Esophagus squamous epithelium (tissue), 5 donors: ENCODE data around the gene F2RL3. TPM values are rescaled to one million over a fixed set of nuclear protein-coding genes. Genes with fewer than 3 reads are reported as not detected.
"Not testable (repeated sequence)": the region's sequence is repeated elsewhere in the genome, so short reads cannot be mapped to it uniquely, and the experiment has no call there.

Experiments
- DNase-seq: peaks from one replicate; lab custom pipeline; 2025; lab: John Stamatoyannopoulos, UW
- H3K27ac ChIP-seq, 4 donors: fragments of 200-600 bp; sonication (generic); one replicate each; pipeline ENCODE4 v1.5.1; 2016 to 2019; ENCODE audit warnings: mild to moderate bottlenecking in 1 of 4
- H3K27me3 ChIP-seq, 4 donors: fragments of 200-600 bp; sonication (generic); 1 replicate in 3 of 4; 2 replicates in 1 of 4; pipeline versions ENCODE4 v1.5.1 to v1.6.0; 2017 to 2021; ENCODE audit warnings: antibody characterized with exemption in 1 of 4
- H3K36me3 ChIP-seq, 3 donors: fragments of 200-600 bp; sonication (generic); one replicate each; pipeline ENCODE4 v1.5.1; 2016 to 2019
- H3K4me1 ChIP-seq, 3 donors: fragments of 200-600 bp; sonication (generic); one replicate each; pipeline ENCODE4 v1.5.1; 2017 to 2019
- H3K4me3 ChIP-seq, 4 donors: fragments of 200-600 bp; sonication (generic); 1 replicate in 3 of 4; 2 replicates in 1 of 4; pipeline ENCODE4 v1.5.1; 2016 to 2019; ENCODE audit warnings: mild to moderate bottlenecking in 2 of 4, moderate library complexity in 1 of 4
- H3K9me3 ChIP-seq, 3 donors: fragments of 200-600 bp; sonication (generic); one replicate each; pipeline ENCODE4 v1.5.1; 2016 to 2019
- CTCF ChIP-seq, 6 experiments: fragments of 450-650 bp in 4 of 6; fragments of 200-600 bp in 2 of 6; sonication (generic) in 2 of 6; IDR thresholded peaks; one replicate each; pipeline ENCODE4 v1.5.1; 2016 to 2019; ENCODE audit warnings: antibody characterized with exemption in 6 of 6, mild to moderate bottlenecking in 4 of 6, moderate library complexity in 4 of 6
- POLR2A ChIP-seq, 4 donors: fragments of 450-650 bp; IDR thresholded peaks; one replicate each; pipeline ENCODE4 v1.6.1; 2017; ENCODE audit warnings: antibody characterized with exemption in 4 of 4, mild to moderate bottlenecking in 4 of 4, moderate library complexity in 3 of 4
- WGBS, 2 donors: methylation state at CpG; one replicate each; pipeline ENCODE4 v1.1.5; 2018; 5-methylcytosine and 5-hydroxymethylcytosine counted together
- intact Hi-C: fragments of 100-400 bp; cut with DNase I; formaldehyde crosslinking; loops from one replicate; pipeline ENCODE4 v1.15.0; 2022
- total RNA-seq, 4 donors: library from RNA; depleted of rRNA; stranded (reverse); fragments of >200 nt; gene quantifications; one replicate each; pipeline ENCODE4 v1.1.0, GENCODE V29; 2016
- donor health status: DM: yes; HTN: yes; CAD: no.

Gene F2RL3
- total RNA-seq, 4 donors from 2014 or later, result 0.27 to 1.1 (median 0.81) TPM

DNA sequence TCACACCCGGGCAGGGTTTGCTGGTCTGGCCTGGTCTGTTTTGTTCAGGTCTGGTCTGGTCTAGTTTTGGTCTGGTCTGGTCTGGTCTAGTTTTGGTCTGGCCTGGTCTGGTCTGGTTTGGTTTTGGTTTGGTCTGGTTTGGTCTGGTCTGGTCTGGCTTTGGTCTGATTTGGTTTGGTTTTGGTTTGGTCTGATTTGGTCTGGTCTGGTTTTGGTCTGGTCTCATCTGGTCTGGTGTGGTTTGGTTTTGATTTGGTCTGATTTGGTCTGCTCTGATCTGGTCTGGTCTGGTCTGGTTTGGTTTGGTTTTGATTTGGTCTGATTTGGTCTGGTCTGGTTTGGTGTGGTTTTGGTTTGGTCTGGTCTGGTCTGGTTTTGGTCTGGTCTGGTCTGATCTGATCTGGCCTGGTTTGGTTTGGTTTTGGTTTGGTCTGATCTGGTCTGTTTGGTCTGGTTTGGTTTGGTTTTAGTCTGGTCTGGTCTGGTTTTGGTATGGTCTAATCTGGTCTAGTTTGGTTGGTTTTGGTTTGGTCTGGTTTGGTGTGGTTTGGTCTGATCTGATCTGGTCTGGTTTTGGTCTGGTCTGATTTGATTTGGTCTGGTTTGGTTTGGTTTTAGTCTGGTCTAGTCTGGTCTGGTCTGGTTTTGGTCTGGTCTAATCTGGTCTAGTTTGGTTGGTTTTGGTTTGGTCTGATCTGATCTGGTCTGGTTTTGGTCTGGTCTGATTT, 14.4 kb upstream of the F2RL3 start:
- DNase-seq, result no peak
- Histone ChIP-seq H3K9me3 (no peaks in the 10 kb centered on the region), H3K27me3 (no peaks in the 10 kb centered on the region), H3K4me3 (no peak overlapping the region), H3K36me3 (peaks cover 50 to 83% (median 54%) of the 10 kb centered on the region in 3 donors), H3K27ac (no peak overlapping the region), H3K4me1 (peaks cover 0 to 12% (median 0%) of the 10 kb centered on the region in 3 donors)
- 36 to 73% methylated on average over 1 of the region's 1 CpG for WGBS, 2 donors
- intact Hi-C loops, result no loop called here
- TF ChIP-seq CTCF (IDR thresholded peaks at IDR 0.05) (no peak), POLR2A (IDR thresholded peaks at IDR 0.05) (no peak)

DNA sequence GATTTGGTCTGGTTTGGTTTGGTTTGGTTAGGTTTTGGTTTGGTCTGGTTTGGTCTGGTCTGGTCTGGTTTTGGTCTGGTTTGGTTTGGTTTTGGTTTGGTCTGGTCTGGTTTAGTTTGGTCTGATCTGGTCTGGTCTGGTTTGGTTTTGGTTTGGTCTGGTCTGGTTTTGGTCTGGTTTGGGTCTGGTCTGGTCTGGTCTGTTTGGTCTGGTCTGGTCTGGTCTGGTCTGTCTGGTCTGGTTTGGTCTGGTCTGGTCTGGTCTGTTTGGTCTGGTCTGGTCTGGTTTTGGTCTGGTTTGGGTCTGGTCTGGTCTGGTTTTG, 13.9 kb upstream of the F2RL3 start:
- intact Hi-C loops, H3K9me3 ChIP-seq, H3K27ac ChIP-seq, H3K4me3 ChIP-seq, H3K27me3 ChIP-seq, DNase-seq: not testable (repeated sequence)
- H3K36me3 ChIP-seq, result peaks cover 46 to 83% (median 55%) of the 10 kb centered on the region in 3 donors
- H3K4me1 ChIP-seq, result peaks cover 0 to 12% (median 0%) of the 10 kb centered on the region in 3 donors

GRCh38 chr19:16875584-16876555, 12.9 kb upstream of the F2RL3 start:
- 87 to 94% methylated on average over 3 to 11 of the region's 39 CpGs for WGBS, 2 donors
- Histone ChIP-seq H3K4me1 (peaks cover 0 to 12% (median 0%) of the 10 kb centered on the region in 3 donors), H3K36me3 (peaks cover 44 to 81% (median 48%) of the 10 kb centered on the region in 3 donors), H3K4me3 (no peak overlapping the region), H3K27ac (peak overlapping the region in 1 of 4 donors; percentile 28), H3K9me3 (peaks cover 0 to 2% (median 2%) of the 10 kb centered on the region in 3 donors), H3K27me3 (no peaks in the 10 kb centered on the region)
- TF ChIP-seq POLR2A (IDR thresholded peaks at IDR 0.05) (no peak), CTCF (IDR thresholded peaks at IDR 0.05) (no peak)
- no peak for DNase-seq
- intact Hi-C loops, result no loop called here

GRCh38 chr19:16876904-16877361, 11.9 kb upstream of the F2RL3 start:
- Histone ChIP-seq H3K27me3 (no peaks in the 10 kb centered on the region), H3K4me3 (no peak overlapping the region), H3K9me3 (peaks cover 0 to 13% (median 12%) of the 10 kb centered on the region in 3 donors), H3K36me3 (peaks cover 34 to 71% (median 43%) of the 10 kb centered on the region in 3 donors), H3K27ac (peak overlapping the region in 1 of 4 donors; percentile 28), H3K4me1 (peaks cover 0 to 12% (median 0%) of the 10 kb centered on the region in 3 donors)
- DNase-seq, result no peak
- TF ChIP-seq POLR2A (IDR thresholded peaks at IDR 0.05) (no peak), CTCF (IDR thresholded peaks at IDR 0.05) (no peak)
- intact Hi-C loops, result no loop called here
- 66 to 79% methylated on average over 2 to 3 of the region's 12 CpGs for WGBS, 2 donors

DNA sequence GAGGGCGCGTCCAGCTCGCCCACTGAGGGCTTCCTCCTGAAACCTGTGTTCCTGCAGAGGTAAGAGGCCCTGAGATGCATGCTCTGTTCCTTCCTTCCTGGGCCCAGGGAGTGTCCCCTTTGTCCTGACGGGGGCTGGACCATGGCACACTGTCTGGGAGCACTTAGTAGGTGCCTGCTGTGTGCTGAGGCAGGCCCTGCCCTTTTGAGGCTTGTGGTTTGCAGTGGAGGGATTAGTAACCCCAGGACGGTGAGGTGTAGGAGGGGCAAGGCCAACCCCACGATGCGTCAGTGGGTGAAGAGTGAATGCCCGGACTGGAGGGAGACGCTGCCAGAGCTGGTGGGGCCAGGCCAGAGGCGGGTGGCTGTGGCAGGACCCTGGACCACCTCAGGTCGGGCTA, 11.2 kb upstream of the F2RL3 start:
- peaks cover 33 to 64% (median 43%) of the 10 kb centered on the region in 3 donors for H3K36me3 ChIP-seq
- intact Hi-C loops, result no loop called here
- peak overlapping the region in 1 of 4 donors; percentile 21 for H3K27ac ChIP-seq
- DNase-seq, result no peak
- no peaks in the 10 kb centered on the region for H3K27me3 ChIP-seq
- peaks cover 0 to 19% (median 19%) of the 10 kb centered on the region in 3 donors for H3K9me3 ChIP-seq
- peaks cover 0 to 12% (median 0%) of the 10 kb centered on the region in 3 donors for H3K4me1 ChIP-seq
- TF ChIP-seq POLR2A (IDR thresholded peaks at IDR 0.05) (no peak), CTCF (IDR thresholded peaks at IDR 0.05) (no peak)
- WGBS, 2 donors, result 86 to 96% methylated on average over 4 to 6 of the region's 11 CpGs
- H3K4me3 ChIP-seq, result no peak overlapping the region
